NCI-H524 treated with DMSO at 0.1 percent for 48 hours (cell line): ENCODE data around the gene CYP27B1.
"Not testable (repeated sequence)": the region's sequence is repeated elsewhere in the genome, so short reads cannot be mapped to it uniquely, and the experiment has no call there.

ENCODE experiments used
- DNase-seq: peaks from one replicate; lab custom pipeline; 2025; lab: John Stamatoyannopoulos, UW

Gene CYP27B1

DNA sequence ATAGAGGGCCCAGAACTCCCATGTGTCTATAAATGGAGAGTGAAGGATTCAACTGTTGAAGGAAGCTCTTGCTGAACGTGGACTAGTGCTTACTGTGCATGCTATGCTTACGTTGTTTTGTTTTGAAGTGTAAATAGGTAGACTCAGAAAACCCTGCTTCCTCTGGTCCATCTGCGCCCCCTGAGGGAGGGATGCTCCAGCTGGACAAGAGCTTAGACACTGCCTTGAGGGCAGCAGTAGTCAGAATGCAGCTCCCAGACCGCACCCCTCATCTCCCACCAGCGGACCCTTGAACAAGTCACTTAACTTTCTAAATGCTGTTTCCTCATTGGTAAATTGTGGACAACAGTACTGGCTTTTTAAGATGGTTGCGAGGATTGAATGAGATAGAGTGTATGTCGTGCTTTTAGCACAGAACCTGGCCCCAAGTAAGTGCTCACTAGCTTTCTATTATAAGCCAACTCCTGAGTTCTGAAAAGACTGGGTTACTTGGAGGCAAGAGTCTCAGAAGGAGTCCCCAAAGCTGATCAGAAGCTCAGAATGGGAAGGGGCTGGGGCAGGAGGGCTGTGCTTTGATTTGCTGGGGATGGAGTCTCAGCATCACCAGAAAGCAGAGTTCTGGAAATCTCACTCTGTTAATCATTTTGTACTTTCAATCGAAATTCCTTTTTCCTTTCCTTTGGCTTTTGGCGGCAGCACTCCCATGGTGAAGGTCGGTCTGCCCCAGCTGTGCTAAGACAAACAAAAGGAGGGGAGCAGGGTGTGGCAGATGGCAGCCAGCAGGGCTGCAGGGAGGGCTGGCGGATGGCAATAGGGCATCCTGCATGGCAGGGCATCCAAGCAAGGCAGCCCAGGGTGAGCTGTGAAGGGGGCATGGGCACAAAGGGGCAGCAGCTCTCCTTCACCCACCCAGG lies 43.9 kb downstream of the CYP27B1 start:
- peak; percentile 35 for DNase-seq

GRCh38 chr12:57721846-57722608 lies 44.9 kb downstream of the CYP27B1 start:
- DNase-seq, result not testable (repeated sequence)

DNA sequence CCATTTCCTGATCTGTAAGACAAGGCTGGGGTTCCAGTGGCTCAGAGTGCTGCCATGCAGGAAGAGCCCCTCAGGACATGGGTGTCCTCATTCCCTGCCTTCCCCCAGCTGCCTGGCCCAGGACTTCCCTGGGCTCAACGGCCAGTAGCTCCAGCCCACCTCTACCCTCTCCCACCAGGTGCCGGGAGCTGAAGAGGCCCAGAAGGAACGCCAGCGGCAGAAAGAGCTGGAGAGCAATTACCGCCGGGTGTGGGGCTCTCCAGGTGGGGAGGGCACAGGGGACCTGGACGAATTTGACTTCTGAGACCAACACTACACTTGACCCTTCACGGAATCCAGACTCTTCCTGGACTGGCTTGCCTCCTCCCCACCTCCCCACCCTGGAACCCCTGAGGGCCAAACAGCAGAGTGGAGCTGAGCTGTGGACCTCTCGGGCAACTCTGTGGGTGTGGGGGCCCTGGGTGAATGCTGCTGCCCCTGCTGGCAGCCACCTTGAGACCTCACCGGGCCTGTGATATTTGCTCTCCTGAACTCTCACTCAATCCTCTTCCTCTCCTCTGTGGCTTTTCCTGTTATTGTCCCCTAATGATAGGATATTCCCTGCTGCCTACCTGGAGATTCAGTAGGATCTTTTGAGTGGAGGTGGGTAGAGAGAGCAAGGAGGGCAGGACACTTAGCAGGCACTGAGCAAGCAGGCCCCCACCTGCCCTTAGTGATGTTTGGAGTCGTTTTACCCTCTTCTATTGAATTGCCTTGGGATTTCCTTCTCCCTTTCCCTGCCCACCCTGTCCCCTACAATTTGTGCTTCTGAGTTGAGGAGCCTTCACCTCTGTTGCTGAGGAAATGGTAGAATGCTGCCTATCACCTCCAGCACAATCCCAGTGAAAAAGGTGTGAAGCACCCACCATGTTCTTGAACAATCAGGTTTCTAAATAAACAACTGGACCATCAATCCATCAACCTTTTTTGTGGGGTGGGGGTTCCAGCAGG lies 46.0 kb downstream of the CYP27B1 start:
- no peak for DNase-seq

DNA sequence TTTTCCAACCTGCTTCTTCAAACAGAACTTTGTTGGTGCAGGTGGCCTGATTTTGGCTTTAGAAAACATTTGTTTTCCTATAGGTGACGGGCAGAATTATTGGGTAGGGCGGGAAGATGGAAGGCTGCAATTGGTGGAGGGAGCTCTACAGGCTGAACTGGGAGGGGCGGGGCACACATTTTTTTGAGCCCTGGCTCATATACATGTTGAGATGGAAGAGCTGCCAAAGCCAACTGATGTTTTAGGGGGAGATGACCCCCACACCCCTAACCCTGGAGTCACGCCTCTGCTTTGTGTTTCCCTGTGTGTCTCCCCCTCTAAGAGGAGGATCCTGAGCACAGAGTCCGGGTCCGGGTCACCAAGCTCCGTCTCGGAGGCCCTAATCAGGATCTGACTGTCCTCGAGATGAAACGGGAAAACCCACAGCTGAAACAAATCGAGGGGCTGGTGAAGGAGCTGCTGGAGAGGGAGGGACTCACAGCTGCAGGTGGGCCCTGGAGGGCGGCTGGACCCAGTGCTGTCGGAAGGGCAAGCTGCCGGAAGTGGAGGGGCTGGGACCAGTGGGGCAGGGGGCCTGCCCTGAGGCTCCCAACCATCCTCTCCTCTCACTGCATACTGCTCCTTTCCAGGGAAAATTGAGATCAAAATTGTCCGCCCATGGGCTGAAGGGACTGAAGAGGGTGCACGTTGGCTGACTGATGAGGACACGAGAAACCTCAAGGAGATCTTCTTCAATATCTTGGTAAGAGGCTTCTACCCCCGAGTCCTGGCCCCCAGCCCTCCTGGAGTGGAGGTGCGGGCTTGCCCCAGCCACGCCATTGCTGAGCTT lies 46.9 kb downstream of the CYP27B1 start:
- no peak for DNase-seq

- no peak for DNase-seq
These were observed 48.0 kb downstream of the CYP27B1 start for GRCh38 chr12:57718641-57719528.

- DNase-seq, result no peak
These were observed 48.8 kb downstream of the CYP27B1 start for GRCh38 chr12:57717846-57718640.

DNA sequence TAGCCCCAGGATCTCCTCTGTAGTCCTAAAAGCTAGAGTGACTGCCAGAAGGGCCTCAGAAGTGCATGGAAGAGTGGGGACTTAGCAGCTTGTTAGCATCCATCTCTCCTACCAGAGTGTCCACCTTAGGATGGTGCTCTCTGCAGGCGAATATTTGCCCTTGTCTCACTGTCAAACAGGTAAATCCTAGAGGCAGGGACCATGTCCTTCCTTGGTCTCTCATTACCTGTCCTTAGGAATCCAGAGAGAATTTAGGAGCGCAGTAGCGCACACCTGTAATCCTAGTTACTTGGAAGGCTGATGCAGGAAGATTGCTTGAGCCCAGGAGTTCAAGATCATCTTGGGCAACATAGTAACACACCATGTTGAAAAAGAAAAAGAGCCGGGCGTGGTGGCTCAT lies 49.7 kb downstream of the CYP27B1 start:
- no peak for DNase-seq

- DNase-seq, result no peak
These were observed 50.6 kb downstream of the CYP27B1 start for GRCh38 chr12:57716305-57716704.

DNA sequence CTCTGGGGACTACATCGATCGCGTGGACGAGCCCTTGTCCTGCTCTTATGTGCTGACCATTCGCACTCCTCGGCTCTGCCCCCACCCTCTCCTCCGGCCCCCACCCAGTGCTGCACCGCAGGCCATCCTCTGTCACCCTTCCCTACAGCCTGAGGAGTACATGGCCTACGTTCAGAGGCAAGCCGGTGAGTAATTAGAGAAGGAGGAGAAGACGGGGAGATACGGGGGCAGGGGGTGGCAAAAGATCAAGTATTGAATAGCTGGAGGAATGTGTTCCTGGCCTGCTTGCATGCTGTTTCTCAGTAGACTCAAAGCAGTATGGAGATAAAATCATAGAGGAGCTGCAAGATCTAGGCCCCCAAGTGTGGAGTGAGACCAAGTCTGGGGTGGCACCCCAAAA lies 51.1 kb downstream of the CYP27B1 start:
- DNase-seq, result no peak

GRCh38 chr12:57715036-57715748 lies 51.7 kb downstream of the CYP27B1 start:
- DNase-seq, result not testable (repeated sequence)

GRCh38 chr12:57713209-57713608 lies 53.7 kb downstream of the CYP27B1 start:
- no peak for DNase-seq

DNA sequence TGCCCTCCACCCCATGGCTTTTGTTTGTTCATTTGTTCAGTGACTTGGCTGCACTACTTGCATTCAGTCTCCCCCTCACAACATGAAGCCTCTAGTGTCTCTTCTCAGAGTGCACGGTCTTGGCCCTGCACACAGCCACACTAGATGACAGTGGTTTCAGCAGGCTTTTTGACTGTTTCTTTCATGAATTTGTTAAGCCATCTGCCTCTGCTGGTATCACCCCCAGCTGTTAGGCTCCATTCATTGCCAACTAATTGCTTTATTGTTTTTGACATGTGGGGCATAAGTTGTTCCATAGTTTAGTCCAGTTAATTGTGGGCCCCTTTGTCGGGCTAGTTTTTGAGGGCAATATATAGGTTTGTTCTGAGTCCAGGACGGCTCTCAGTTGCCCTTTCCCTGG lies 54.2 kb downstream of the CYP27B1 start:
- DNase-seq, result no peak
